ENCODE data around the gene TJAP1.
"Not testable (repeated sequence)": the region's sequence is repeated elsewhere in the genome, so short reads cannot be mapped to it uniquely, and the experiment has no call there.

The TJAP1 gene

GRCh38 chr6:43453831-43454230 is 23.5 kb upstream of the TJAP1 start:
- TF ChIP-seq, protein P1, sequence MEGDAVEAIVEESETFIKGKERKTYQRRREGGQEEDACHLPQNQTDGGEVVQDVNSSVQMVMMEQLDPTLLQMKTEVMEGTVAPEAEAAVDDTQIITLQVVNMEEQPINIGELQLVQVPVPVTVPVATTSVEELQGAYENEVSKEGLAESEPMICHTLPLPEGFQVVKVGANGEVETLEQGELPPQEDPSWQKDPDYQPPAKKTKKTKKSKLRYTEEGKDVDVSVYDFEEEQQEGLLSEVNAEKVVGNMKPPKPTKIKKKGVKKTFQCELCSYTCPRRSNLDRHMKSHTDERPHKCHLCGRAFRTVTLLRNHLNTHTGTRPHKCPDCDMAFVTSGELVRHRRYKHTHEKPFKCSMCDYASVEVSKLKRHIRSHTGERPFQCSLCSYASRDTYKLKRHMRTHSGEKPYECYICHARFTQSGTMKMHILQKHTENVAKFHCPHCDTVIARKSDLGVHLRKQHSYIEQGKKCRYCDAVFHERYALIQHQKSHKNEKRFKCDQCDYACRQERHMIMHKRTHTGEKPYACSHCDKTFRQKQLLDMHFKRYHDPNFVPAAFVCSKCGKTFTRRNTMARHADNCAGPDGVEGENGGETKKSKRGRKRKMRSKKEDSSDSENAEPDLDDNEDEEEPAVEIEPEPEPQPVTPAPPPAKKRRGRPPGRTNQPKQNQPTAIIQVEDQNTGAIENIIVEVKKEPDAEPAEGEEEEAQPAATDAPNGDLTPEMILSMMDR (IDR thresholded peaks at IDR 0.05; ENCODE audit: low read depth, low read length), result no peak
- H3K4me3 ChIP-seq (ENCODE audit: low read depth, low read length), result no peak overlapping the region

- TF ChIP-seq, protein P1 (IDR thresholded peaks at IDR 0.05; ENCODE audit: low read depth, low read length), result peak; percentile 97
- H3K4me3 ChIP-seq (ENCODE audit: low read depth, low read length), result peak overlapping the region; percentile 53; the same call in 1 of the 2 replicates
Observed at GRCh38 chr6:43454290-43454695, 23.1 kb upstream of the TJAP1 start.

DNA sequence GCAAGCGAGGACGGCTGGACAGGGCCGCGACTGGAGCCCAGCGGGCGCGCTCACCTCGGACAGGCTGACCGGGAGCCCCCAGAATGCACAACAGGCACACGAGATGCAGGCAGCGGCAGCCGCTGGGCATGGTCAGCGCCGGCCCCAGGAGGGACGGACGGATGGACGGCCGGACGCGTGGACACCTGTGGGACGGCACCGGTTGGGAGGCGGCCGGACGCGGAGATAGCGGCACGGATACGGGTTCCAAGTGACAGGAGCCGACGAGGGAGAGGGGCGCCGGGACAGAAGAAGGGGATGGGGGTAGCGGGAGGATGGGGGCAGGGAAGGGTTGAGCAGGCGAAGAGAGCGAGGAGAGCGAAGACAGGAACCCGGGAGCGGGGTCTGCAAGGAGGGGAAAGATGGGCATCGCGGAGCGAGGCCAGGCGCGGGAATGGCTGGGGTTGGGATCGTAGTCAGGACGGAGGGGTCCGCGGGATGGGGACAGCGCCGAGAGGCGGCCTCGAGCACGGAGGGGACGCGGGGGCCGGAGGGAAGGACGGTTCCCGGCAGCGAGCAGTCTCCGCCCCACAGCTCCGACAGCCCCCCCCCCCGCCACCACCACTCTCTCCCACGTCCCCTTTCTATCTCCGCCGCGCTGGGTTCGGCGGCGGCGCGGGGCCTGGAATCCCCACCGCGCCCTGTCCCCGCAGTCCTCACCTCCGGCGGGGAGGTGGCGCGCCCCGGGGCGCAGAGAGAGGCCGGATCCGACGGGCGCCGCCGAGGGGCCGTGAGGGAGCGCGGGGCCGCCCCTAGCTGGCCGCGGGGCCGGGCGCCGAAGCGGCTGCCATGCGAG is 22.5 kb upstream of the TJAP1 start:
- H3K4me3 ChIP-seq (ENCODE audit: low read depth, low read length), result peak overlapping the region; percentile 53
- TF ChIP-seq, protein P1 (IDR thresholded peaks at IDR 0.05; ENCODE audit: low read depth, low read length), result no peak

DNA sequence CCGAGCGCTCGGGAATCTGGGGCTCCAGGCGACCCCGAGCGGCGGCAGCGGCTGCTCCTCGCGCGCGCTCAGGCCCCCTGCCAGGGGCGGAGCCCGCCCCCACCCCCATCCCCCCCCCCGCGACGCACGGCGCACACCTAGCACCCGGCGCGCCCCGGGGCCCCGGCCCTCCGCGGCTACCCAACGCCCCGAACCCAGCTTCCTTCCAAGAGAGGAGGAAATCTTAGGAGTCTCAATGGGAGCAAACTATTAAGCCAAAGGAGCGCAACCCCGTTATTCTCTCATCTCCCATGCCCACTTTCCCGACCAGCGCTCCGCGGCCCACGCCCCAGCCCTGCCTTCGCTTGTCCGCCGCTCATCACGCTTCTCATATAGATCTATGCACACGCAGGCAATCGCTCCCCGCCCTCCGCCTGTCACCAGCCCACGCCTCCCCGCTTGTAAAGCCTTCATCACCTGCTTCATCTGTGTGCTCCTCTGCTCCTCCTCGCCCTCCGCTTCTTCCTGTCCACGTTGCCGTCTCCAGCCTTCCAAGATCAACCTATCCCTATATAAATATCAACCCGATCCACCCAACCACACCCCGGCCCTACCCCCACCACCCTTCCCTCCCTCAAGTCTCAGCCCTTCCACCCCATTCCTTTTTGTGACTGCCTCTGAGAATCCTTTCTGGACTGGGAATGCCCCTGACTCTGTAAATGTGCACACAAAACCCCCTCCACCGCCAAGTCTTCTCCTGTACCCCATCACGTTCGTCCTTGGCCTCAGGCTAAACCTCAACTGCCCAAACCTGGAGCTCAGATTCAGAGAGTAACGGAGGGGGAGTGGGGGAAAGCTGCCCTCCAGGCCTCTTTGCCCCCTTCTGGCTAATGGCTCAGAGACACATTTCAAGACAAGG is 21.6 kb upstream of the TJAP1 start, which contains the start of gene DLK2:
TSS of gene DLK2 (minus strand) at position 18 of the 898 bp plus-strand sequence. CDS start 723 bp downstream, outside the sequence.
- peak within 1 kb of the TSS; percentile 53 for H3K4me3 ChIP-seq (ENCODE audit: low read depth, low read length)
- TF ChIP-seq, protein P1 (IDR thresholded peaks at IDR 0.05; ENCODE audit: low read depth, low read length), result no peak

- TF ChIP-seq, protein P1 (IDR thresholded peaks at IDR 0.05; ENCODE audit: low read depth, low read length), result no peak
- H3K4me3 ChIP-seq (ENCODE audit: low read depth, low read length), result no peak overlapping the region
Observed at GRCh38 chr6:43457643-43458042, 19.7 kb upstream of the TJAP1 start.

- H3K4me3 ChIP-seq (ENCODE audit: low read depth, low read length), result not testable (repeated sequence)
Observed at GRCh38 chr6:43458154-43458553, 19.2 kb upstream of the TJAP1 start.

DNA sequence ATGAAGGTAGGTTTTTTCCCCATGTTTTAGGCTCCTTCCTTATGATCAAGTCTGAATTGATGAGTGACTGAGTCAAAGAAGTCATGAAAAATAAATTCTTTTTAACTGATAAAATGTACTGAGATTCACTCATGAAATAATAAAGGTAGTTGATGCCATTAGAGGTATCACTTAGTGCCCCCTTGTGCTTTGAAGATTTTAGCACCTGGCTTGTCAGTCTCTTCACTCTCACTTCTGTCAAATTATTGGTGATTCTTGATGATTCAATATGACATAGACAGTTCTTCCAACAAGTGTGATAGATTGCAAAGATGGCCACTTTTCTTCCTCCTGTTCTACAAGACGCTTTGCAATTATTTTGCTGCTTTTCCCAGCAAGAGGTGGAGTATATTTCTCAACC is 17.8 kb upstream of the TJAP1 start:
- H3K4me3 ChIP-seq (ENCODE audit: low read depth, low read length), result no peak overlapping the region
- TF ChIP-seq, protein P1 (IDR thresholded peaks at IDR 0.05; ENCODE audit: low read depth, low read length), result no peak

Data from WI38 (cell line).